GM12878 (cell line): ENCODE measurements around the gene B3GAT1. TPM values are rescaled to one million over a fixed set of nuclear protein-coding genes. Genes with fewer than 3 reads are reported as not detected.

Experiments
- ATAC-seq: fragments of 200-7000 bp; cut with Tn5 transposase; 3 replicates; pipeline ENCODE4 v1.9.1; 2020; ENCODE audit warnings: mild to moderate bottlenecking, moderate library complexity
- BruUV-seq: library from RNA; stranded (reverse); fragments of 400-500 nt; replicated peaks from 2 replicates; lab custom pipeline; 2021; lab: Mats Ljungman, UMichigan
- CTCF ChIA-PET: fragments of 300-600 bp; sonication (Branson Sonifier 250); formaldehyde crosslinking; extraction: SDS; loops from one replicate; lab custom pipeline; 2021; ENCODE audit warnings: inconsistent platforms; lab: Yijun Ruan, JAX
- POLR2A ChIA-PET: fragments of 350-600 bp; formaldehyde crosslinking; extraction: SDS; loops from one replicate; lab custom pipeline; 2021; ENCODE audit warnings: inconsistent platforms; lab: Charles Lee
- RAD21 ChIA-PET: fragments of 300-600 bp; sonication (Branson Sonifier 250); formaldehyde crosslinking; loops from one replicate; lab custom pipeline; 2023; ENCODE audit warnings: antibody characterized with exemption; ENCODE audit not compliant: unreplicated experiment; lab: Charles Lee
- SMC1A ChIA-PET: fragments of 300-600 bp; sonication (Branson Sonifier 250); formaldehyde crosslinking; loops from one replicate; lab custom pipeline; 2023; ENCODE audit not compliant: unreplicated experiment, uncharacterized antibody; lab: Charles Lee
- DNase-seq: peaks from one replicate; pipeline ENCODE4 v3.0.0-alpha.2; 2011; ENCODE audit warnings: low read depth, low spot score
- FAIRE-seq: peaks from 3 replicates; lab custom pipeline; 2011; peaks lifted over from hg19 to GRCh38; lab: Jason Lieb, UNC
- H2AFZ ChIP-seq: 2 replicates; pipeline ENCODE4 v1.6.0; 2011; ENCODE audit warnings: low read depth, low read length, control low read depth; ENCODE audit not compliant: control insufficient read depth
- H3K27ac ChIP-seq: 2 replicates; pipeline ENCODE4 v1.5.1; 2011; ENCODE audit warnings: control low read depth; ENCODE audit not compliant: control insufficient read depth, insufficient read depth
- H3K27me3 ChIP-seq, 2 experiments: replicated peaks in 1 of 2; 2 replicates each; pipeline versions ENCODE4 v1.6.0 to v1.6.1; 2011; ENCODE audit warnings: low read length in 1 of 2; ENCODE audit not compliant: control insufficient read depth in 2 of 2, insufficient read depth in 2 of 2
- H3K36me3 ChIP-seq, 2 experiments: 2 replicates each; pipeline ENCODE4 v1.5.1; 2011; ENCODE audit warnings: low read length in 1 of 2; ENCODE audit not compliant: control insufficient read depth in 2 of 2, insufficient read depth in 2 of 2
- H3K4me1 ChIP-seq: 2 replicates; pipeline ENCODE4 v1.6.1; 2011; ENCODE audit warnings: mild to moderate bottlenecking, low read length, moderate library complexity, mixed read lengths; ENCODE audit not compliant: control insufficient read depth, insufficient read depth
- H3K4me2 ChIP-seq: 2 replicates; pipeline ENCODE4 v1.6.0; 2011; ENCODE audit warnings: control low read depth; ENCODE audit not compliant: control insufficient read depth, insufficient read depth
- H3K4me3 ChIP-seq: fragments of 200-600 bp; sonication (generic); 2 replicates; pipeline ENCODE4 v1.5.1; 2016
- H3K79me2 ChIP-seq: 2 replicates; pipeline ENCODE4 v1.6.0; 2011; ENCODE audit warnings: low read length; ENCODE audit not compliant: control insufficient read depth, insufficient read depth
- H3K9ac ChIP-seq: 2 replicates; pipeline ENCODE4 v1.8.0; 2011; ENCODE audit warnings: low read length, control low read depth, mixed read lengths; ENCODE audit not compliant: control insufficient read depth, insufficient read depth
- H3K9me3 ChIP-seq: replicated peaks from 3 replicates; pipeline ENCODE4 v1.5.1; 2011; ENCODE audit warnings: mild to moderate bottlenecking, low read length; ENCODE audit not compliant: control insufficient read depth, insufficient read depth
- H4K20me1 ChIP-seq: 2 replicates; pipeline ENCODE4 v1.6.0; 2011; ENCODE audit not compliant: control insufficient read depth, insufficient read depth
- ATF3 ChIP-seq: IDR thresholded peaks from 2 replicates; pipeline ENCODE4 v1.6.1; 2011; ENCODE audit warnings: low read depth, mild to moderate bottlenecking, low read length, moderate library complexity, borderline replicate concordance; ENCODE audit errors: extremely low read depth
- EGR1 ChIP-seq, 2 experiments: IDR thresholded peaks; 1 replicate in 1 of 2; 2 replicates in 1 of 2; pipeline ENCODE4 v1.6.1; 2011 to 2012; ENCODE audit warnings: low read depth in 2 of 2, low read length in 2 of 2, borderline replicate concordance in 1 of 2, mild to moderate bottlenecking in 1 of 2, moderate library complexity in 1 of 2
- FOXM1 ChIP-seq: IDR thresholded peaks from 2 replicates; pipeline ENCODE4 v1.6.1; 2012; ENCODE audit warnings: low read depth, mild to moderate bottlenecking, inconsistent platforms, low read length, moderate library complexity
- HSF1 ChIP-seq: fragments of 150-350 bp; IDR thresholded peaks from 2 replicates; pipeline ENCODE4 v1.6.1; 2014; ENCODE audit warnings: mild to moderate bottlenecking, low read depth, low read length
- LARP7 ChIP-seq: fragments of 450-650 bp; IDR thresholded peaks from 2 replicates; pipeline ENCODE4 v1.6.1; 2017; ENCODE audit warnings: mild to moderate bottlenecking
- NR2C2 ChIP-seq: IDR thresholded peaks from 2 replicates; pipeline ENCODE4 v1.6.1; 2011; ENCODE audit warnings: borderline replicate concordance, low read depth; ENCODE audit not compliant: control insufficient read depth, insufficient read length
- NRF1 ChIP-seq: conservative IDR thresholded peaks from 2 replicates; pipeline ENCODE4 v1.6.1; 2011; ENCODE audit warnings: mild to moderate bottlenecking, low read depth, low read length, improper control_type of control experiment
- PML ChIP-seq: IDR thresholded peaks from 2 replicates; pipeline ENCODE4 v1.6.1; 2012; ENCODE audit warnings: low read length, inconsistent platforms
- USF1 ChIP-seq: IDR thresholded peaks from 2 replicates; pipeline ENCODE4 v1.6.1; 2011; ENCODE audit warnings: borderline replicate concordance, low read depth, mild to moderate bottlenecking, moderate library complexity, mixed read lengths, low read length; ENCODE audit not compliant: insufficient read depth; ENCODE audit errors: extremely low read length
- WRNIP1 ChIP-seq: IDR thresholded peaks from 2 replicates; pipeline ENCODE4 v1.6.1; 2011; ENCODE audit warnings: low read depth, low read length, improper control_type of control experiment, borderline replicate concordance
- ZBTB4 ChIP-seq: fragments of 450-650 bp; formaldehyde crosslinking; IDR thresholded peaks from 2 replicates; pipeline ENCODE4 v1.4.0; 2022; ENCODE audit warnings: mild to moderate bottlenecking, moderate library complexity
- ZNF217 ChIP-seq: fragments of 450-650 bp; IDR thresholded peaks from 2 replicates; pipeline ENCODE4 v1.6.1; 2017; ENCODE audit warnings: antibody characterized with exemption, mild to moderate bottlenecking
- ZNF24 ChIP-seq: fragments of 450-650 bp; IDR thresholded peaks from 2 replicates; pipeline ENCODE4 v1.6.1; 2017; ENCODE audit warnings: antibody characterized with exemption, mild to moderate bottlenecking
- WGBS: methylation state at CpG from one replicate; pipeline ENCODE4 v1.1.6; 2016; ENCODE audit warnings: low lambda C conversion rate; ENCODE audit not compliant: insufficient replicate concordance, insufficient coverage; ENCODE audit errors: missing lambda C conversion rate; 5-methylcytosine and 5-hydroxymethylcytosine counted together
- in situ Hi-C: fragments of 300-500 bp; cut with MboI; formaldehyde crosslinking; loops from 9 replicates; pipeline ENCODE4 v1.14.3; 2018; ENCODE audit warnings: mixed read lengths
- intact Hi-C: fragments of 100-400 bp; cut with micrococcal nuclease; formaldehyde crosslinking; loops from one replicate; pipeline ENCODE4 v1.14.2; 2022; ENCODE audit not compliant: unreplicated experiment
- polyA plus RNA-seq, 11 experiments: library from polyadenylated mRNA; depleted of rRNA in 4 of 11; unstranded in 6 of 11; stranded (reverse) in 5 of 11; fragments of >200 nt; fragmentation: Nextera tagmentation in 4 of 11; fragmentation: Illumina TruSeq in 1 of 11; extraction: Ambion mirVana in 4 of 11; extraction: Trizol in 1 of 11; gene quantifications; 1 replicate in 1 of 11; 2 replicates in 10 of 11; pipeline versions ENCODE4 v1.2.1 to v1.2.3, GENCODE V29; 2011 to 2016; ENCODE audit warnings: inconsistent platforms in 2 of 11, missing spikeins in 2 of 11, low read depth in 1 of 11
- total RNA-seq, 4 experiments: library from RNA; depleted of rRNA in 3 of 4; stranded (reverse); fragments of >200 nt in 3 of 4; fragmentation: Illumina TruSeq in 1 of 4; extraction: Trizol in 1 of 4; gene quantifications; 2 replicates each; pipeline versions ENCODE4 v1.2.1 to v1.2.3, GENCODE V29; 2013 to 2021

B3GAT1 gene
- total and polyA plus RNA-seq, 10 of the 15 experiments (the other 5 are each of a cell fraction or from before 2014, with no cell fraction given): 0.05 TPM; not detected in 9

- no peaks in the 10 kb centered on the region for H3K9me3 ChIP-seq
- H4K20me1 ChIP-seq: no peaks in the 10 kb centered on the region
- H3K27me3 ChIP-seq: no peaks in the 10 kb centered on the region; a peak in 1 of 4 replicates
- intact Hi-C loops: no loop called here
- BruUV-seq: no TSS peak
- no peaks in the 10 kb centered on the region for H3K36me3 ChIP-seq
- no peaks in the 10 kb centered on the region for H3K4me1 ChIP-seq
- DNase-seq: no peak
- TF ChIP-seq WRNIP1: no peak
- no peak for TF ChIP-seq ZBTB4
- TF ChIP-seq FOXM1: no peak
- no peak for TF ChIP-seq ZNF217
- no peak for TF ChIP-seq ATF3
- TF ChIP-seq NRF1: no peak
- TF ChIP-seq ZNF24: no peak
- no peak for TF ChIP-seq HSF1
- TF ChIP-seq NR2C2: no peak
- TF ChIP-seq PML: no peak
- TF ChIP-seq LARP7: no peak
- no peak for TF ChIP-seq USF1
- no peak for TF ChIP-seq EGR1 (IDR thresholded peaks at IDR 0.05; ENCODE audit: borderline replicate concordance in 1 of 2, low read depth in 2 of 2, low read length in 2 of 2)
- TF ChIP-seq, all 136 proteins: peak for 0
- POLR2A ChIA-PET: no interaction called here
- no peak for FAIRE-seq
- 72% methylated on average over 11 of the region's 12 CpGs for WGBS
- Histone ChIP-seq H2AFZ (no peak overlapping the region), H3K79me2 (no peaks in the 10 kb centered on the region), H3K9ac (no peak overlapping the region), H3K4me2 (no peak overlapping the region), H3K4me3 (no peak overlapping the region), H3K27ac (no peak overlapping the region)
- in situ Hi-C loops: no loop called here
- SMC1A ChIA-PET: no interaction called here
- CTCF ChIA-PET: no interaction called here
- no peak for ATAC-seq
- RAD21 ChIA-PET: no interaction called here
Observed at GRCh38 chr11:134402910-134403309, 9.1 kb downstream of the B3GAT1 start.
